ENCODE results near the gene APCDD1. TPM values are rescaled to one million over a fixed set of nuclear protein-coding genes. Genes with fewer than 3 reads are reported as not detected.

APCDD1 gene
- total RNA-seq, 2 experiments from 2014 or later: not detected

- no peaks in the 10 kb centered on the region for H3K36me3 ChIP-seq (ENCODE audit: insufficient read depth, low read length)
- H3K27ac Mint-ChIP-seq: no peak overlapping the region
- H3K9me3 ChIP-seq (ENCODE audit: control insufficient read depth in 1 of 2, insufficient read depth in 1 of 2, low read length in 2 of 2): no peaks in the 10 kb centered on the region
- H3K4me3 ChIP-seq (ENCODE audit: low read length): no peak overlapping the region
- intact Hi-C loops (cut with DNase I, micrococcal nuclease): no loop called here
- H3K27ac ChIP-seq (ENCODE audit: low read depth in 1 of 2, low read length in 2 of 2): no peak overlapping the region
- H3K27me3 Mint-ChIP-seq: no peaks in the 10 kb centered on the region
- peaks cover 6% of the 10 kb centered on the region for H3K4me1 ChIP-seq (ENCODE audit: insufficient read depth, low read length)
- ChIA-PET CTCF (no interaction called here), POLR2A (no interaction called here)
- H3K9me3 Mint-ChIP-seq: no peaks in the 10 kb centered on the region
- H3K4me1 Mint-ChIP-seq (ENCODE audit: low read depth): peaks cover 9% of the 10 kb centered on the region
- no peak for DNase-seq
- no peak for ATAC-seq (ENCODE audit: poor library complexity)
- H3K27me3 ChIP-seq (ENCODE audit: control insufficient read depth in 1 of 2, insufficient read depth in 2 of 2, low read length in 2 of 2): no peaks in the 10 kb centered on the region
- no peak for TF ChIP-seq CTCF (IDR thresholded peaks at IDR 0.05)
- H3K36me3 Mint-ChIP-seq (ENCODE audit: low read depth): no peaks in the 10 kb centered on the region
- no peak overlapping the region for H3K4me3 Mint-ChIP-seq
These were observed 32.7 kb downstream of the APCDD1 start for GRCh38 chr18:10487154-10487553.

GRCh38 chr18:10488017-10488416 lies 33.6 kb downstream of the APCDD1 start:
- intact Hi-C loops (cut with DNase I, micrococcal nuclease): no loop called here
- Histone ChIP-seq H3K4me1 (ENCODE audit: insufficient read depth, low read length) (peaks cover 6% of the 10 kb centered on the region), H3K27me3 (ENCODE audit: control insufficient read depth in 1 of 2, insufficient read depth in 2 of 2, low read length in 2 of 2) (no peaks in the 10 kb centered on the region), H3K27ac (ENCODE audit: low read depth in 1 of 2, low read length in 2 of 2) (no peak overlapping the region), H3K36me3 (ENCODE audit: insufficient read depth, low read length) (no peaks in the 10 kb centered on the region), H3K9me3 (ENCODE audit: control insufficient read depth in 1 of 2, insufficient read depth in 1 of 2, low read length in 2 of 2) (no peaks in the 10 kb centered on the region), H3K4me3 (ENCODE audit: low read length) (no peak overlapping the region)
- ChIA-PET POLR2A (no interaction called here), CTCF (no interaction called here)
- TF ChIP-seq CTCF (IDR thresholded peaks at IDR 0.05): no peak
- ATAC-seq (ENCODE audit: poor library complexity) (no peak), DNase-seq (no peak)
- Mint-ChIP-seq H3K9me3 (no peaks in the 10 kb centered on the region), H3K27me3 (no peaks in the 10 kb centered on the region), H3K27ac (no peak overlapping the region), H3K4me1 (ENCODE audit: low read depth) (peaks cover 9% of the 10 kb centered on the region), H3K4me3 (no peak overlapping the region), H3K36me3 (ENCODE audit: low read depth) (no peaks in the 10 kb centered on the region)

GRCh38 chr18:10490401-10491165 lies 36.1 kb downstream of the APCDD1 start:
- Mint-ChIP-seq H3K4me1 (ENCODE audit: low read depth) (peaks cover 9% of the 10 kb centered on the region), H3K4me3 (no peak overlapping the region), H3K27me3 (no peaks in the 10 kb centered on the region), H3K36me3 (ENCODE audit: low read depth) (no peaks in the 10 kb centered on the region), H3K27ac (peak overlapping the region; percentile 9), H3K9me3 (no peaks in the 10 kb centered on the region)
- DNase-seq: peak; percentile 12 to 84 (median 52)
- ChIA-PET POLR2A (no interaction called here), CTCF (no interaction called here)
- Histone ChIP-seq H3K9me3 (ENCODE audit: control insufficient read depth in 1 of 2, insufficient read depth in 1 of 2, low read length in 2 of 2) (no peaks in the 10 kb centered on the region), H3K4me1 (ENCODE audit: insufficient read depth, low read length) (peaks cover 6% of the 10 kb centered on the region), H3K27me3 (ENCODE audit: control insufficient read depth in 1 of 2, insufficient read depth in 2 of 2, low read length in 2 of 2) (no peaks in the 10 kb centered on the region), H3K4me3 (ENCODE audit: low read length) (no peak overlapping the region), H3K36me3 (ENCODE audit: insufficient read depth, low read length) (no peaks in the 10 kb centered on the region), H3K27ac (ENCODE audit: low read depth in 1 of 2, low read length in 2 of 2) (no peak overlapping the region)
- intact Hi-C loops (cut with DNase I, micrococcal nuclease): no loop called here
- peak; percentile 100 for ATAC-seq (ENCODE audit: poor library complexity)
- TF ChIP-seq CTCF (IDR thresholded peaks at IDR 0.05): peak; percentile 51

Data from CD4-positive, alpha-beta T cell (primary cell).